HG03469 (cell line): ENCODE results near the gene TINAGL1.

Experiments used
- ATAC-seq: cut with Tn5 transposase; IDR thresholded peaks from one replicate; pipeline ENCODE4 v1.9.1; 2021; ENCODE audit warnings: mild to moderate bottlenecking, moderate library complexity, moderate number of reproducible peaks; ENCODE audit not compliant: unreplicated experiment

TINAGL1 gene

DNA sequence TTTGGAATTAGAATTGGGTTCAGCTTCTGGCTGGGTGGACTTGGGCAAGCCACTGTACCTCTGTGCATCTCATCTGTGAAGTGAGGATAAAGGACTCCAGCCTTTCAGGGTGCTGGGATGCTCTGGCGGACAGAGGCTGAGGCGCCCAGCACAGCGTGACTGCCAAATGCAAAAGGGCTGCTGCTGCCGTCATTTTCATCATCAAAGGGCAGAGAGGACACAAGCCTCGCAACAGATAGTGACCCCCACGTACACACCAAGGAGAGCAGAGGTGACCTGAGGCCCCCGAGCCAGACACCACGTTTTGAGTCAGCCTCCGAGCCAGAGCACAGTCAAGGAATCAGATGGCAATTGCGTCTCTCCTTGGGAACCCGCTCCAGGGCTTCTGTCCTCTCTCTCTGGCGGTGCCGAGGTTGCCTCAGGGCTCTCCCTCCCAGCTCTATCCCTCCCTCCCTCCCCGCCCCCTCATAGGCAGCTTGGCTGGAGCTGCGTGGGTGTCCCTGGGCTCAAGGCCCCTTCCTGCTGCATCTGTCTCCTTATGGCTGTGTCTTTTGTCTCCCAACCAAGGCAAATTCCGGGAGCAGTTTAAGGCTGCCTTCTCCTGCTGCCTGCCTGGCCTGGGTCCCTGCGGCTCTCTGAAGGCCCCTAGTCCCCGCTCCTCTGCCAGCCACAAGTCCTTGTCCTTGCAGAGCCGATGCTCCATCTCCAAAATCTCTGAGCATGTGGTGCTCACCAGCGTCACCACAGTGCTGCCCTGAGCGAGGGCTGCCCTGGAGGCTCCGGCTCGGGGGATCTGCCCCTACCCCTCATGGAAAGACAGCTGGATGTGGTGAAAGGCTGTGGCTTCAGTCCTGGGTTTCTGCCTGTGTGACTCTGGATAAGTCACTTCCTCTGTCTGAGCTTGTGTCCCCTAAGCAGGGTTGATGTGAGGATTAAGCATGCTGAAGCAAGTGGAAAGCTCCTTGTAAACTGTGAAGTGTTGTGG, 50.2 kb downstream of the TINAGL1 start:
- ATAC-seq = no peak

DNA sequence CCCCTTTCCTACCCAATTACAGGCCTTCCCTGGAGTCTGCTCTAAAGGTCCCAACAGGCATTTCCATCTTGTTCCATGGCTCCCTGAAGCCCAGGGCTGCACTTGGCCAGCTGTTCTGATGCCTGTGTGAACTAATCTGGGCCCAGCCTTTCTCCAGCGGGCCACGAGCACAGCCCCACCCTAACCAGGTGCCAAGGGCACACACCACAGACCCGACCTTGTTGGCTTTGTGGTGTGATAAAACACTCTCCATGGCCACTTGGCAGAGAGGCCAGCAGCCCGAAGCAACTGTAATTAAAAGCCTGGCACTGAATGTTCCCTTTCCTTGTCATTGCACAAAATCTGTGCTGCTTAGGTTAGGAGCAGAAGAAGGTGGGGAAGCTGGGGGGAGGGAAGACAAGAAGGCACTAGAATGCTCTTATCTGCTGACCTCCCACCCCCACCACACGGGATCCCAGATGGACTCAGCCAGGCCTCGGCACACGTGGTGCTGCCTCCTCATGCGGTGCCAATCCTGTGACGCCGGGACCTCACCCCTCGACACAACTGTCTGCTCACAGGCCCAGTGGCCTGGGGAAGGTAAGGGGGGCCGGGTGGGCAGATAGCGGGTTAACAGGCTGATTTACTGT, 51.1 kb downstream of the TINAGL1 start:
- no peak for ATAC-seq

DNA sequence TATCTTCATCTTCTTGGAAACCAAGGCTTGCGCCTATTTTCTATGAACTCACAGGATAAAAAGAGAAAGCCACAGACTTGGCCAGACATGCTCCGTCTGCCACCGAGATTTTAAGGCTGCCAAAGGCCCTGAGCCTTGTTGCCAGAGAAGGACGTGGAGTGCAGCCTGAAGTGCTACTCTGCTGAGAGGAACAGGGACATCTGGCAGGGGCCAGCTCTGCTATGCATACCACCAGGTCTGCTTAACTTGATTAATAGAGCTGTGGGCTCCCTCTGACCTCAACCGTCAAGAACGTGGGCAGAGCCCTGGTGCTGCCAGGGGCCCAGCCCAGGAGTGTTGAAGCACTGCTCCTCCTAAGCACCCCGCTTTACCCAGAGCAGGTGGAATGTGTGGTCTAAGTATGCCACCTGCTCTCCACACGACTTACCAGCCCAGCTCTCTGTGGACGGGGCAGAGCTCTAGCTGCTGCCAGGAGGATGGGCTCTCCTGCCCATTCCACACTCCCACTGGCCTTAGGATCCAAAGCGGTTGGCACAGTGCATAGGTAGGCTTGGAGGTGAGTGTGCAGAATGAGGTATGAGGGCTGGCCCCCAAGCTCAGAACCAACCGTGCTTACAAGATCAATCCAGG, 51.7 kb downstream of the TINAGL1 start:
- ATAC-seq = no peak

DNA sequence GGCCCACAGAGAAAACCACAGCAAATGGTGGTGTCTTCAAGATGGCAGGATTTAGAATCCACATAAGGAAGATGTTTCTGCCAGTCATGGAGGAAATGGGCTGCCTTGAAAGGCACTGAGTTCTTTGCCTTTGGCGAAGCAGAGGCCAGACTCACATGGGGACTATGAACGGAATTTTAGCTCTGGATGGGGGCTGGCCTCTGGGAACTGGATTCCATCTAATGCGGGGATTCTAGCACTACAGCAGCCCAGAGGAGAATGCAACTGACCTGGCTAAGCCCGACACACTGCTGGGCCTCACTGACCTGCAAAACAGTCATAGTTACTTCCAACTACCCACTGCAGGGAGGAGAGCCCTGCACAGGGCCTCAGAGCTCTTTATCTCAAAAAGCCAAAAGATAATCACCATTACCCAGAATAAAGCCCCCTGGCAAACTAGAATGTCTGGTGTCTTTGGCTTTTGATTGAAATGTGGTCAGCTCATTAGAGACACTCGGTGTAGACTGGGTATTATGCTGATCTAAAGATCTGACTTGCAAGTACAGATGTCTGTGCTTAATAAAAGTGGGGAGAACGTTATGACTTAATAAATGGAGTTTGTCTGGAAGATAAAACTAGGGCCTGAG, 52.7 kb downstream of the TINAGL1 start:
- no peak for ATAC-seq

DNA sequence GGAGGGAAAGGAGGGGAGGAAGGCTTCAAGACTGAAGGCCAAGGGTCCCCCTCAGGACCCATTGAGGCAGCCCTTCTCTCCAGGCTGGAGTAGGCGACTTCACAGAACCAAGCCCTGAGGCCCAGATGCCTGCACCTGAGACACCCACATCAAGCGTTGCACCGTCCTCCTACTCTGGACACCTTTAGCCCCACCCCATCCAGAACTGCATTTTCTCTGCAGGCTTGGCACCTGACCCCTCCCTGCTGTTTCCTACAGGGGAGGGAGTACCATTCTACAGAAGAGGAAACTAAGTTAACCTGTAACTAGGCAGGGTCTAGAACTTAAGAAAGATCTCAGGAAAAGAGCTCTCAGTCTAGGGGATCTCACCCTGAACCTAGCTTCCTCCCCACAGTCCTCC, 56.3 kb downstream of the TINAGL1 start:
- no peak for ATAC-seq

DNA sequence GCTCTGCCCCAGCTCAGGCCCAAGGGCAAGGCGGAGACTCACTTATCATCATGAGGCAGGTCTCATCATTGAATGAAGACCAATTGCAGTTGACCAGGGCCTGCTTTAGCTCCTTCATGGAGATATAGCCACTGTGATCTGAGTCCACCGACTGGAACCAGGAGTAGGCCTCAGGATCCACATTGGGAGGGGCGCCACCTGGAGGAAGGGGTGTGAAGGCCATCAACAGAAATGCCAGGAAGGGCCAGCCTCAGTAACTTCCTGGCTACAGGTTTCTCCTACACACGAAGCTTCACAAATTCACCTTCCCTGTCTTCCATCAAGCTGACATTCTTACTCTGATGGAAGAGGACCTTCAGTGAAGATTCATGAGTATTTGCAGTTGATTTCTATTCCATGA, 56.8 kb downstream of the TINAGL1 start:
- no peak for ATAC-seq
